Measurements from ENCODE around the gene MMP17. TPM values are rescaled to one million over a fixed set of nuclear protein-coding genes. Genes with fewer than 3 reads are reported as not detected.

MMP17 gene
- polyA plus RNA-seq, 1 donor from 2014 or later, result 79.0 TPM

DNA sequence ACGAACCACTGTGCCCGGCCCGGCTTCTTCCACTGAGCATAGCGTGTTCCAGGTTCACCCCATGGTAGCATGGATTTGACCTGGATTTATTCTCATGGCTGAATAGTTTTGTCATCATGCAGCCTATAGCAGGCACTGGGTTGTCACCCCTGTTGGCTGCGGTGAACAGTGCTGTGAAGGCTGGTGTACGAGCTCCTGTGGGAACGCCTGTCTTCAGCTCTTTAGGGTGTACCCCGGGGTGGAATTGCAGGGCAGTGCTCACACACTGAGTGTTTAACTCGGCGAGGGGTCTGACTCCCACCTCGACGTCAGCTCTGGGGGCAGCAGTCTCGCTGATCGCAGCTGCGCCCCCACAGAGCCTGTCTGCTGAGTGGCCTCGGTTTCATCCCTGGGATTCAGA is 15.3 kb downstream of the MMP17 start:
- TF ChIP-seq REST (IDR thresholded peaks at IDR 0.05; ENCODE audit: borderline replicate concordance), result no peak
- TF ChIP-seq RAD21 (conservative IDR thresholded peaks at IDR 0.05), result no peak

DNA sequence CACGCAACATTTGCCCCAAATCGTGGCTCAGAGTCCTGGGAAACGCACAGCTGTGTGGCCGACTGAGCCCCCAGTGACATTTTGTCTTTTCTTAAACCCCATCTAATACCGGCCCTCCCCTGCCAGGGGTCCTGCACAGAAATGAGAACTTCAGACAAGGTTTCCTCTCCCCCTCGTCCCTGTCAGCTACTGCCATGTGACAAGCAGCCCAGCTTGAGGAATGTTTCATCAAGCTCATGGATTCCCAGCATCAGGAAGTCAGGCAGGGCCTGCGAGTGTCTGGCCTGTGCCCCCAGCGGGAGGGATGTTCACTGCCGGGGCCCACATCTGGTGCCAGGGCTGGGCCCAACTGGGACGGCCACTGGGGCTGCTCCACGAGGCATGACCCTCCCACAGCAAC is 15.9 kb downstream of the MMP17 start:
- Histone ChIP-seq H3K9me3 (ENCODE audit: low read length) (no peaks in the 10 kb centered on the region), H3K4me2 (ENCODE audit: low read length) (no peak overlapping the region), H4K20me1 (ENCODE audit: insufficient read depth) (no peaks in the 10 kb centered on the region), H3K27ac (ENCODE audit: low read length) (no peak overlapping the region), H3K36me3 (ENCODE audit: insufficient read depth, low read length) (no peaks in the 10 kb centered on the region), H3K27me3 (ENCODE audit: insufficient read depth, low read depth, low read length) (no peaks in the 10 kb centered on the region), H3K9ac (ENCODE audit: low read length) (no peak overlapping the region), H3K4me3 (ENCODE audit: low read length) (no peak overlapping the region), H3K79me2 (replicated peaks; ENCODE audit: insufficient read depth, low read length) (no peaks in the 10 kb centered on the region), H2AFZ (ENCODE audit: low read depth, low read length) (no peak overlapping the region), H3F3A (ENCODE audit: insufficient read depth, low read length, poor library complexity, severe bottlenecking) (no peaks in the 10 kb centered on the region), H3K9me2 (ENCODE audit: insufficient read depth, low read length) (no peaks in the 10 kb centered on the region)
- TF ChIP-seq RAD21 (conservative IDR thresholded peaks at IDR 0.05) (no peak), POLR2AphosphoS5 (IDR thresholded peaks at IDR 0.05) (no peak), EP300 (conservative IDR thresholded peaks at IDR 0.05; ENCODE audit: poor library complexity, severe bottlenecking) (no peak), MXI1 (conservative IDR thresholded peaks at IDR 0.05; ENCODE audit: poor library complexity, severe bottlenecking) (no peak), REST (IDR thresholded peaks at IDR 0.05; ENCODE audit: borderline replicate concordance) (no peak), TAF1 (IDR thresholded peaks at IDR 0.05; ENCODE audit: low read depth) (no peak), SMC3 (conservative IDR thresholded peaks at IDR 0.05; ENCODE audit: poor library complexity) (no peak), EZH2 (IDR thresholded peaks at IDR 0.05; ENCODE audit: borderline replicate concordance, insufficient read depth, low read length, poor library complexity, severe bottlenecking) (no peak)
- TF ChIP-seq, protein P1, sequence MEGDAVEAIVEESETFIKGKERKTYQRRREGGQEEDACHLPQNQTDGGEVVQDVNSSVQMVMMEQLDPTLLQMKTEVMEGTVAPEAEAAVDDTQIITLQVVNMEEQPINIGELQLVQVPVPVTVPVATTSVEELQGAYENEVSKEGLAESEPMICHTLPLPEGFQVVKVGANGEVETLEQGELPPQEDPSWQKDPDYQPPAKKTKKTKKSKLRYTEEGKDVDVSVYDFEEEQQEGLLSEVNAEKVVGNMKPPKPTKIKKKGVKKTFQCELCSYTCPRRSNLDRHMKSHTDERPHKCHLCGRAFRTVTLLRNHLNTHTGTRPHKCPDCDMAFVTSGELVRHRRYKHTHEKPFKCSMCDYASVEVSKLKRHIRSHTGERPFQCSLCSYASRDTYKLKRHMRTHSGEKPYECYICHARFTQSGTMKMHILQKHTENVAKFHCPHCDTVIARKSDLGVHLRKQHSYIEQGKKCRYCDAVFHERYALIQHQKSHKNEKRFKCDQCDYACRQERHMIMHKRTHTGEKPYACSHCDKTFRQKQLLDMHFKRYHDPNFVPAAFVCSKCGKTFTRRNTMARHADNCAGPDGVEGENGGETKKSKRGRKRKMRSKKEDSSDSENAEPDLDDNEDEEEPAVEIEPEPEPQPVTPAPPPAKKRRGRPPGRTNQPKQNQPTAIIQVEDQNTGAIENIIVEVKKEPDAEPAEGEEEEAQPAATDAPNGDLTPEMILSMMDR (IDR thresholded peaks at IDR 0.05; ENCODE audit: poor library complexity, severe bottlenecking), result no peak

More for the DNA sequence above, 15.3 kb downstream of the MMP17 start:
- H3F3A ChIP-seq (ENCODE audit: insufficient read depth, low read length, poor library complexity, severe bottlenecking), result no peaks in the 10 kb centered on the region
- H3K4me2 ChIP-seq (ENCODE audit: low read length), result no peak overlapping the region
- no peaks in the 10 kb centered on the region for H3K9me3 ChIP-seq (ENCODE audit: low read length)
- no peak overlapping the region for H3K27ac ChIP-seq (ENCODE audit: low read length)
- H3K79me2 ChIP-seq (replicated peaks; ENCODE audit: insufficient read depth, low read length), result no peaks in the 10 kb centered on the region
- no peak overlapping the region for H2AFZ ChIP-seq (ENCODE audit: low read depth, low read length)
- H3K9ac ChIP-seq (ENCODE audit: low read length), result no peak overlapping the region
- H3K27me3 ChIP-seq (ENCODE audit: insufficient read depth, low read depth, low read length), result no peaks in the 10 kb centered on the region
- no peak overlapping the region for H3K4me3 ChIP-seq (ENCODE audit: low read length)
- no peaks in the 10 kb centered on the region for H3K36me3 ChIP-seq (ENCODE audit: insufficient read depth, low read length)
- H3K9me2 ChIP-seq (ENCODE audit: insufficient read depth, low read length), result no peaks in the 10 kb centered on the region
- no peaks in the 10 kb centered on the region for H4K20me1 ChIP-seq (ENCODE audit: insufficient read depth)

Measured in neural cell (in vitro differentiated cells).